ENCODE measurements around the gene STK11.
A peak's percentile ranks its signal among the peaks of the same experiment; 100 is the strongest.

STK11 gene

GRCh38 chr19:1266916-1267476, 61.4 kb downstream of the STK11 start:
- Histone ChIP-seq H3K36me3 (ENCODE audit: control insufficient read depth, insufficient read depth, low read length) (peaks cover 13% of the 10 kb centered on the region), H3K27me3 (ENCODE audit: control insufficient read depth, insufficient read depth, low read length) (no peaks in the 10 kb centered on the region), H3K4me1 (ENCODE audit: control insufficient read depth, insufficient read depth, low read length) (peaks cover 19% of the 10 kb centered on the region), H3K27ac (ENCODE audit: low read length) (no peak overlapping the region), H3K4me3 (ENCODE audit: low read length) (peak overlapping the region; percentile 51; the same call in 1 of the 2 replicates), H3K9me3 (ENCODE audit: control insufficient read depth, insufficient read depth, low read length) (no peaks in the 10 kb centered on the region)
- WGBS (ENCODE audit: insufficient coverage, insufficient read length) = no CpG with 5 or more reads among the region's 59 CpGs
- DNase-seq (ENCODE audit: low read depth, low spot score) = no peak

GRCh38 chr19:1267477-1268225, 62.1 kb downstream of the STK11 start:
- no peak overlapping the region for H3K27ac ChIP-seq (ENCODE audit: low read length)
- H3K36me3 ChIP-seq (ENCODE audit: control insufficient read depth, insufficient read depth, low read length) = peaks cover 17% of the 10 kb centered on the region
- H3K9me3 ChIP-seq (ENCODE audit: control insufficient read depth, insufficient read depth, low read length) = no peaks in the 10 kb centered on the region
- H3K27me3 ChIP-seq (ENCODE audit: control insufficient read depth, insufficient read depth, low read length) = no peaks in the 10 kb centered on the region
- WGBS (ENCODE audit: insufficient coverage, insufficient read length) = no CpG with 5 or more reads among the region's 35 CpGs
- H3K4me3 ChIP-seq (ENCODE audit: low read length) = peak overlapping the region; percentile 51; the same call in 1 of the 2 replicates
- H3K4me1 ChIP-seq (ENCODE audit: control insufficient read depth, insufficient read depth, low read length) = peaks cover 17% of the 10 kb centered on the region
- DNase-seq (ENCODE audit: low read depth, low spot score) = no peak

- peaks cover 25% of the 10 kb centered on the region for H3K36me3 ChIP-seq (ENCODE audit: control insufficient read depth, insufficient read depth, low read length)
- H3K4me1 ChIP-seq (ENCODE audit: control insufficient read depth, insufficient read depth, low read length) = peaks cover 14% of the 10 kb centered on the region
- DNase-seq (ENCODE audit: low read depth, low spot score) = no peak
- no peak overlapping the region for H3K4me3 ChIP-seq (ENCODE audit: low read length)
- WGBS (ENCODE audit: insufficient coverage, insufficient read length) = 100% methylated on average over 5 of the region's 40 CpGs
- no peaks in the 10 kb centered on the region for H3K9me3 ChIP-seq (ENCODE audit: control insufficient read depth, insufficient read depth, low read length)
- H3K27me3 ChIP-seq (ENCODE audit: control insufficient read depth, insufficient read depth, low read length) = no peaks in the 10 kb centered on the region
- no peak overlapping the region for H3K27ac ChIP-seq (ENCODE audit: low read length)
Measured at GRCh38 chr19:1268226-1269064, 62.9 kb downstream of the STK11 start.

GRCh38 chr19:1269065-1269477, 63.5 kb downstream of the STK11 start, which contains the start of gene CIRBP:
CIRBP (plus strand) TSS chr19:1269332; CDS start chr19:1270934, 1,602 bp downstream.
- Histone ChIP-seq H3K27ac (ENCODE audit: low read length) (no peak within 1 kb of the TSS), H3K36me3 (ENCODE audit: control insufficient read depth, insufficient read depth, low read length) (peaks cover 32% of the 10 kb centered on the region), H3K27me3 (ENCODE audit: control insufficient read depth, insufficient read depth, low read length) (no peaks in the 10 kb centered on the region), H3K4me3 (ENCODE audit: low read length) (peak within 1 kb of the TSS; percentile 79), H3K4me1 (ENCODE audit: control insufficient read depth, insufficient read depth, low read length) (peaks cover 14% of the 10 kb centered on the region), H3K9me3 (ENCODE audit: control insufficient read depth, insufficient read depth, low read length) (no peaks in the 10 kb centered on the region)
- no peak for DNase-seq (ENCODE audit: low read depth, low spot score)
- no CpG with 5 or more reads among the region's 50 CpGs for WGBS (ENCODE audit: insufficient coverage, insufficient read length)

GRCh38 chr19:1269478-1270212, 64.1 kb downstream of the STK11 start:
- Histone ChIP-seq H3K36me3 (ENCODE audit: control insufficient read depth, insufficient read depth, low read length) (peaks cover 37% of the 10 kb centered on the region), H3K4me3 (ENCODE audit: low read length) (peak overlapping the region; percentile 79), H3K27me3 (ENCODE audit: control insufficient read depth, insufficient read depth, low read length) (no peaks in the 10 kb centered on the region), H3K4me1 (ENCODE audit: control insufficient read depth, insufficient read depth, low read length) (peaks cover 14% of the 10 kb centered on the region), H3K9me3 (ENCODE audit: control insufficient read depth, insufficient read depth, low read length) (no peaks in the 10 kb centered on the region), H3K27ac (ENCODE audit: low read length) (no peak overlapping the region)
- DNase-seq (ENCODE audit: low read depth, low spot score) = no peak
- WGBS (ENCODE audit: insufficient coverage, insufficient read length) = no CpG with 5 or more reads among the region's 64 CpGs

GRCh38 chr19:1270213-1270853, 64.8 kb downstream of the STK11 start:
- peaks cover 40% of the 10 kb centered on the region for H3K36me3 ChIP-seq (ENCODE audit: control insufficient read depth, insufficient read depth, low read length)
- no CpG with 5 or more reads among the region's 8 CpGs for WGBS (ENCODE audit: insufficient coverage, insufficient read length)
- no peaks in the 10 kb centered on the region for H3K9me3 ChIP-seq (ENCODE audit: control insufficient read depth, insufficient read depth, low read length)
- H3K4me1 ChIP-seq (ENCODE audit: control insufficient read depth, insufficient read depth, low read length) = peaks cover 10% of the 10 kb centered on the region; the same call in 1 of the 2 replicates
- no peak for DNase-seq (ENCODE audit: low read depth, low spot score)
- no peaks in the 10 kb centered on the region for H3K27me3 ChIP-seq (ENCODE audit: control insufficient read depth, insufficient read depth, low read length)
- no peak overlapping the region for H3K27ac ChIP-seq (ENCODE audit: low read length)
- peak overlapping the region; percentile 79; the same call in 1 of the 2 replicates for H3K4me3 ChIP-seq (ENCODE audit: low read length)

GRCh38 chr19:1270854-1271527, 65.4 kb downstream of the STK11 start:
- H3K27ac ChIP-seq (ENCODE audit: low read length) = no peak overlapping the region
- H3K27me3 ChIP-seq (ENCODE audit: control insufficient read depth, insufficient read depth, low read length) = no peaks in the 10 kb centered on the region
- no CpG with 5 or more reads among the region's 26 CpGs for WGBS (ENCODE audit: insufficient coverage, insufficient read length)
- DNase-seq (ENCODE audit: low read depth, low spot score) = no peak
- H3K9me3 ChIP-seq (ENCODE audit: control insufficient read depth, insufficient read depth, low read length) = no peaks in the 10 kb centered on the region
- H3K4me1 ChIP-seq (ENCODE audit: control insufficient read depth, insufficient read depth, low read length) = peaks cover 7% of the 10 kb centered on the region; the same call in 1 of the 2 replicates
- no peak overlapping the region for H3K4me3 ChIP-seq (ENCODE audit: low read length)
- peaks cover 40% of the 10 kb centered on the region for H3K36me3 ChIP-seq (ENCODE audit: control insufficient read depth, insufficient read depth, low read length)

- no CpG with 5 or more reads among the region's 37 CpGs for WGBS (ENCODE audit: insufficient coverage, insufficient read length)
- Histone ChIP-seq H3K4me3 (ENCODE audit: low read length) (no peak overlapping the region), H3K4me1 (ENCODE audit: control insufficient read depth, insufficient read depth, low read length) (peaks cover 6% of the 10 kb centered on the region; the same call in 1 of the 2 replicates), H3K36me3 (ENCODE audit: control insufficient read depth, insufficient read depth, low read length) (peaks cover 40% of the 10 kb centered on the region), H3K27ac (ENCODE audit: low read length) (no peak overlapping the region), H3K9me3 (ENCODE audit: control insufficient read depth, insufficient read depth, low read length) (no peaks in the 10 kb centered on the region), H3K27me3 (ENCODE audit: control insufficient read depth, insufficient read depth, low read length) (no peaks in the 10 kb centered on the region)
- DNase-seq (ENCODE audit: low read depth, low spot score) = no peak
Measured at GRCh38 chr19:1271528-1272422, 66.2 kb downstream of the STK11 start.
